PC-3 (cell line): ENCODE measurements around the gene ITGA7.

Source experiments
- CTCF ChIP-seq: fragments of 300-600 bp; sonication (generic); conservative IDR thresholded peaks from 2 replicates; pipeline ENCODE4 v1.5.1; 2017; ENCODE audit warnings: antibody characterized with exemption, low read depth, mild to moderate bottlenecking, low read length
- EZH2phosphoT487 ChIP-seq: fragments of 300-600 bp; sonication (generic); IDR thresholded peaks from 2 replicates; pipeline ENCODE4 v1.6.1; 2018; ENCODE audit warnings: mild to moderate bottlenecking, antibody characterized with exemption, low read length, borderline replicate concordance

DNA sequence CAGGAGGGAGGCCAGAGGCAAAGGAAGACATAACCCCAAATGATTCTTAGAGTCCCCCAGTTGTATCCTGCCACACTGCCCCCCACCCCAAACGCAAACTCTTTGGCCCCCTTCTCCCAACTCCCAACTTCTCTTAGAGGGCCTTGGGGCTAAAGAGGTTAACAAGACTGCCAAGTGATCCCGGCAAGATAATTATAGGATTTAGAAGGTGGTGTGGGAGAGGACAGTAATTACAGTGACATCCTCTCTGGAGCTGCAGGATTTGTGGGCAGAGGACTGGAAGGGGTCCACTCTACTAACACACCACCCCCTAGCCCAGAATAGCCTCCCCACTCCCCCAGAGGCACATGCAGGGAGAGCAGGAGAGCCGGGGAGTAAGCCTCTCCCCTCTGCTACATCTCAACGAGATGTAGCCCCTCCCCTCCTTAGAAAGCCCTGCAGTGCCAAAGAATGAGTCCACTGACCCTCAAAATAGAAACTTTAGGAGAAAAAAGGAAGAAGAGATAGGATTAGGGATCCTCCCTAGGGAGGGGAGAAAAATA, 29.9 kb upstream of the ITGA7 start:
- TF ChIP-seq CTCF (no peak), EZH2phosphoT487 (no peak)
